Activated CD4-positive, alpha-beta T cell treated with anti-CD3 and anti-CD28 coated beads, Interleukin-2, amount 50 U/mL, for 16 hours (primary cell): ENCODE measurements around the gene B3GALT5.
"Not testable (repeated sequence)": the region's sequence is repeated elsewhere in the genome, so short reads cannot be mapped to it uniquely, and the experiment has no call there.

ENCODE experiments used
- DNase-seq: peaks from one replicate; pipeline ENCODE4 v3.0.0-alpha.2; 2020

B3GALT5 gene, protein sequence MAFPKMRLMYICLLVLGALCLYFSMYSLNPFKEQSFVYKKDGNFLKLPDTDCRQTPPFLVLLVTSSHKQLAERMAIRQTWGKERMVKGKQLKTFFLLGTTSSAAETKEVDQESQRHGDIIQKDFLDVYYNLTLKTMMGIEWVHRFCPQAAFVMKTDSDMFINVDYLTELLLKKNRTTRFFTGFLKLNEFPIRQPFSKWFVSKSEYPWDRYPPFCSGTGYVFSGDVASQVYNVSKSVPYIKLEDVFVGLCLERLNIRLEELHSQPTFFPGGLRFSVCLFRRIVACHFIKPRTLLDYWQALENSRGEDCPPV

DNA sequence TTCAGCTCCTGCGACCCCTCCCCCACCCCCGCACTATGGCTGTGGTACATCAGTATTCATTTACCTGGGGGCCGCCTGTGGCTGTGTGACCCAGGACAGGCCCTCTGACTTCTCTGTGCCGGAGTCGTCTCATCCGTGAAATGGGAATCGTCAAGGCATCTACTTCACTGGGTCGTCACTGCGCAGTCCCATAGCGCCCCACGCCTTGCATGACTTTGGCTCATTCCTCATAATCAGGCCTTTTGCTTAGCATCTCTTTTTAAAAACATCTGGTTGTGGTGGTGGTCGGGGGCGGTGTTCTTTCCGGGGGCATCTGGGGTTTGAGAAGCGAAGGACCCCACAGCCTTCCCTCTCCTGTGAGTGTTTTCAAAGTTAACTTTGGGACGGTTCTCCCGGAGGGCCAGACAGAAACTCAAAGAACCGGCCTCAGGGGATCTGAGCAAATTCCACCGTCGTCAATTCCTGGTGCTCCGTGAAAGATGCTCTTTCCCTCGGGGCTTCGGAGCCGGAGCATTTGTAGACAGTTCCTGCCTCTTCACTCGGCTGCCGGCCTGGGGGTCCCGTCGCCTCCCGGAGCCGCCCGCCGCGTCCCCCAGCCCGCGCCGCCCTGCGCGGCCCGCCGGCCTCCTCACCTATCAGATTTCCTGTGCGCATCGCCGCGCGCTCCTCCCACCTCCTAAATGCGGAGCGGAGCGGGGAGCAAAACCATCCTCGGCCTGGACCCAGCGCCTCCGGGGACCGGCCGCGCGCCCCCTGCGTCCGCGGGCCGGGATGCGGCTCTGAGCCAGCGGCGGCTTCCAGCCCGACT, at the start of gene B3GALT5:
Gene B3GALT5 (plus strand): TSS at position 708 of the 808 bp plus-strand sequence. CDS start 47,620 bp downstream, outside the sequence.
- no peak for DNase-seq

DNA sequence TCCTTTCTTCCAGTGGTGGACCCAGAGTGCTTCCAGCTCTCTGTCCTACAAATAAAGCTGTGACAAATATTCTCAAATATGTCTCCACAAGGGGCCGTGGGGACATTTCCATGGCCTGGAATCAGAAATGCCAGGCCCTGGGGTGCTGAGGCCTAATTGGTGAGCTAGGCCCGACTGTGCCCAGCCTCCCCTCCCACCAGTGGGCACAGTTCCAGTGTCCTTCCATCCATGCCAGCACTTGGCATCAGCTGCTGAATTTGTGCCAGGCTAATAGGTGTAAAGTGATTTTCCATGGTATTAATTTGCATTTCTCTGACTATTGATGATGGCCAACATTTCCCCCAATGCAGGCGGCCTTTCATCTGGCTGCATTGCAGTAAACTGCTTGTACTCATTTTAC, 48.5 kb upstream of the B3GALT5 start:
- no peak for DNase-seq

DNA sequence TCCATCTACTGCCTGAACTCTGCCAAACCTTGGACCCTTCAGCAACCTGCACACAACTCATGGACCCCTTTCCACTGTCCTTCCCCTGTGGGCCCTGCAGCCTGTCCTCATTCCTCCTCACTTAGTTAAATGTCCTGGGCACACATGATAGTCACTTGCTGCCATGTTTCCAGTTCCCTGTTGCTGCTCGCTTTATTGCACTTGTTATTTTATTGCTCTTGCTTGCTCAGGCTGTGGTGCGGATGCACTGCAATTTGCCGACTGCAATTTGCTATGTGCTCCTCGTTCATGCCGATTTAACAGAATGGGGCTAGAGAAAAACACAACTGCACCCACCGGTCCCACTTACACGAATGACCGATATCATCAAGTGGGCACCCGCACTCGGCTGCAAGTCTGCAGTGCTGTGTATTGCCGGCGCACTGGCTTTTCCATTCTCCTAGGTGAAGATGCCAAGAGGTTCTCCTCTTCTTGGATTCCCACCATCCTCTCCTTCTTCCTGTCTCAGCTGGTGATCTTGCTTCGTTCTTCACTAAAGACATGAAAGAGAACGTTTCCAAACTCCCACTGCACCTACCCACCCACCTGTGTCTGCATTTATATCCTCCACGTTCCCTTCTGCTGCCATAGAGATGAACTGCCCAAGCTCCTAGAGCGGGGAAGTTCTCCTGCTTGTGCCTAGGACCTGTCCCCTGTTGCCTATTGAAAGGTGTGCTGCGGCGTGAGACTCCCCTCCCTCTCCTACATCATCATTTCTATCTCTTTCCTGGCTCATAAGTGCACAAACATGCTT, 45.4 kb upstream of the B3GALT5 start:
- no peak for DNase-seq

DNA sequence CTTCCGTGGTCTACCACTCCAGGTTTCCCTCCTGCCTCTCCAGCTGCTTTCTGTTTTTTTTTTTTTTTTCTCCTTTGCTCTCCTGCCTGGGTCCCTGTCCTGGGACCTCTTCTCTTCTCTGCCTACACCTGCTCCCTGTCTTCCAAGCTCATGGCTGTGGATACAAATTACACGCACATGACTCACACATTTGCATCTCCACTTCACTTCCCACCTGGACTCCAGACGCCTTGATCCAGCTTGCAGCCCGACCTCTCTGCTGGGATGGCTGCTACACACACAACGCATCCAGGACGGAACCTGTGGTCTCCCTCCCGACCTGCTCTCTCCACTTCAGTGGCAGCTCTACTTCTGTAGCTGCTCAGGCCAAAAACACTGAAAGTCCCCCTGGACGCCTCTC, 44.4 kb upstream of the B3GALT5 start:
- DNase-seq = no peak

DNA sequence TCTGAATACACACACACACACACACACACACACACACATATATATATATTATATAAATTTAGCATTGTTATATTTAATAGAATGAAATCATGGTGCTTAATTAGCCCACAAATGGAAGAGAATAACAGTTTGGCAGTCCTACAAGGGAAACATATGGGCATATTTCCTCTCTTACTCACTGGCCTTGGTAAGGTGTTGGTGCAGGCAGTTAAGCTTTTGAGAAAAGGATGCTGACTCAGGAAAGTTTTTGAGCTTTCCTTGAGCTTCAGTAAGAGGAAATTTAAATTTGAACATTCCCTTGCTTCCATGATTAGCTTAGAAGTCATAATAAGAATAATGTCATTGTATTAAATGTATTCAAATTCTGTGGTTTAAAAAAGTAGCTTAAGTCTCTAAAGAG, 37.0 kb upstream of the B3GALT5 start:
- DNase-seq = no peak

DNA sequence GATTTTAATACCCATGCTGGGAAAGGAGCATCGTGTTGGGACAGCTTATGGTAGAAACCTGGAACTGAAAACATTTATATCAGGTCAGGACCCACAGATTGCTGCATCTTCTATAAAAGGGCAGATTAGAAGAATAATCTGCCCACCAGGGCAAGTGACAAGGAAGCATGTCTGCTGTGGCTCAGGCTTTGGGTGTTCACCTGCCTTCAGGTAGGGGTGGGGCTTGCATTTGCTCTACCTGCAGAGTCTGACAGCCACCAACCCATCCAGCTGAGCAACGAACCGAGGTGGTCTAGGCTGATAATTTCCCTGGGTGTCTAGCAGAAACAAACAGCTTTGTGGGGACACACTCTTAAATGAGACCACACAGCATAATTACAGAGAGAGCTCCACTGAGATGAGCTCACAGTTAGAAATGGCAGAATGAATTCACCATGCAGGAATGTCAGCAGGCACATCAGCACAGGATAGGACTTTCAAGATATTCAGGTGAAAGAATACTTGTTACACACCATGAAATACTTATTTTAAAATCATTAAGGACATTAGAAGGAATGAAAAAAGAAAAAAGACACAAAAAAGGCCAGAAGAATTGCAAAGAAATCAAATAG, 36.1 kb upstream of the B3GALT5 start:
- DNase-seq = no peak

DNA sequence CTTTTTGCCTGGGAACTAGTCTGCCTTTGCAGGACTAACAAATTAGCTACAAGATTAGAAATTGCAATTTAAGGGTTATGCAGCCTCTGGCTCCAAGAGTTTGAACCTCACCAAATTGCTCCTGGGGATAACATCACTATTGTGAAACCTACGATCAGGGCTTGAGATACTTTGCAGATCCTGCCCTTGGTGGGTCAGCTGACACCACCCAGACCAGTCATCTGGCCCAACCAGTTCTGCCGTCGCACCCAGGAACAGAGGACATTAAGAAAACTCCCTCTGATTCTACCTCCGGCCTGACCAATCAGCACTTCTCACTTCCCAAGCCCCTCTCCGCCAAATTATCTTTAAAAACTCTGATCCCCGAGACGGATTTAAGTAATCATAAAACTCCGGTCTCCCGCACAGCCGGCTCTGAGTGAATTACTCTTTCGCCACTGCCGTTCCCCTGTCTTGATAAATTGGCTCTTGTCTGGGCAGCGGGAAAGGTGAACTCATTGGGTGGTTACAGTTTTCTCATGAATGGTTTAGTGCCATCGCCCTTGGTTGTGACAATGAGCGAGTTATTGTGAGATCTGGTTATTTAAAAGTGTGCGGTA, 32.9 kb upstream of the B3GALT5 start:
- DNase-seq = no peak

DNA sequence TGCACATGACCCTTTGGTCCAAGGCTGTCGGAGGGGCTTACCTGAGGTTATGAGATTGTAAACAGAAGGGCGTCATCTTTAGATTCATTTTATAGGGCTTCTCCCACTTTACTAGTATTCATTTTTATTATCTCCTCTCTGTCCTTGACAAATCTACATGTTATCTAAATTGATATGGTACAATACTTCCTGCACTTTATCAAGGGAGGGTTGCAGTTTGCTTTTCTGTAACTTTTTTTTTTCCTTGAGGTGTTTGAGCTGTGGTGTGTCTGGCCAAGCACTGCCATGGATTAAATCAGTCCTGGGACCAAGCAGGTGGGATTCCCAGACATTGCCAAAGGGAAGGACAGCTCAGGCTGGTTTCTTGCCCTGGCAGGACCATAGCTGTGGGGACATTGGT, 32.0 kb upstream of the B3GALT5 start:
- no peak for DNase-seq

DNA sequence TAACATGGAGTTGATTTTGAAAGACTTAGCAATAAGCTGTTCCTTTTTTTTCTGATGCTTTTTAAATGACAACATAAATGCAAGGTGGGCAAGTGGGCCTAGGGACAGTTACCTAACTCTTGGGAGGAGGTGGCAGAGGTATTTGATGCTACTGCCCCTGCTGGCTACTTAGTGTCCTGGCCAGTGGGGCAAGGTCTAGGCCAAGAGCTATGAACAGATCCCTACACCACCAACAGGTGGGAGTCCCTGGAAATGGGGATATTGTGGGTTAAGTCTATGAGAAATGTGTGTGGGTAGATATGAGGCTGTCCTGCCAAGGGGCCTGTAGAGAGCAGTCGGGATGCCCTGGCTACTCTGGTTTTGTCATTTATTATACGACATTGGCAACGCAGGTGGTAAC, 31.3 kb upstream of the B3GALT5 start:
- DNase-seq = no peak

DNA sequence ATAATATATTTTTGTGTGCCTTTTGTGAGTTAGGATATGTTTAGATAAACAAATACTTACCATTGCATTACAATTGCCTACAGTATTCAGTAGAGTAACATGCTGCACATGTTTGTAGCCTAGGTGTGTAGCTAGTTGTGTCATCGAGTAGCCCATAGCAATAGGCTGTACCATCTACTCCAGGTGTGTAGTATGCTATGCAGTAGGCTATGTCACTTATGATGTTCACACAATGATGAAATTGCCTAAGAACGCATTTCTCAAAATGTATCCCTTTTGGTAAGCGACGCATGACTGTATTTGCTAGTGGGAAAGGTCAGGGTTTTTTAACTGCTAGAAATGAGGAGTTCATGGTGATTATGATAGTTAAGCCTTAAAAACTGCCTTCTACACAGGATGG, 30.0 kb upstream of the B3GALT5 start:
- DNase-seq = no peak

DNA sequence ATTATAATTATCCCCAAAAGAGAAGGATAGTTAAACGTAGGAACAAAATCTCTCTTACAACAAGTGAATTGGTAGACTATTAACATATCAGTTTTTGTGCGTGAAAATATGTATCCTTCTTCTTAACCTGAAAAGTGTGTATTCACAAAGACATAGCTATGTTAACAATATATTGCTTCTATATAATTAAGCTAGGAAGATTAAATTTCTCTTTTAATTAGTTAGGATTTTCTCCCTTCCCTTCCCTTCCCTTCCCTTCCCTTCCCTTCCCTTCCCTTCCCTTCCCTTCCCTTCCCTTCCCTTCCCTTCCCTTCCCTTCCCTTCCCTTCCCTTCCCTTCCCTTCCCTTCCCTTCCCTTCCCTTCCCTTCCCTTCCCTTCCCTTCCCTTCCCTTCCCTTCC, 29.2 kb upstream of the B3GALT5 start:
- not testable (repeated sequence) for DNase-seq

DNA sequence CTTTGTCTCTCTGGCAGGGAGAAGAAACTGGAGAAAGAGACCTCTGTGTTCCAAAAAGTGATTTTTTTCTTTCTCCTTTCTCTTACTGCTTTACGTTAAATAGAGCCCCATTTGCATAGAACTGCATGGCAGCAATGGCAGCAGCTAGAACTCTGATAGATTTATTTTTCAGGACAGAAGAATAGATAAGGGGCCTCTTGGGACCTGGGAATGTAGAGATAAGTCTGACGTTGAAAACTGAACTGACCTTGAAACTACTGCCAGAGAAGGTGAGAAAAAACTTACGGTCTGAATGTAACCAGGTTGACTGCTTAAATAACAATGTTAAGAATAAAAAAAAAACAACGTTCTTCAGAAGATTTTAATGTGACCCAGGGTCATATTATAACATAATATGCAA, 25.4 kb upstream of the B3GALT5 start:
- DNase-seq = no peak

DNA sequence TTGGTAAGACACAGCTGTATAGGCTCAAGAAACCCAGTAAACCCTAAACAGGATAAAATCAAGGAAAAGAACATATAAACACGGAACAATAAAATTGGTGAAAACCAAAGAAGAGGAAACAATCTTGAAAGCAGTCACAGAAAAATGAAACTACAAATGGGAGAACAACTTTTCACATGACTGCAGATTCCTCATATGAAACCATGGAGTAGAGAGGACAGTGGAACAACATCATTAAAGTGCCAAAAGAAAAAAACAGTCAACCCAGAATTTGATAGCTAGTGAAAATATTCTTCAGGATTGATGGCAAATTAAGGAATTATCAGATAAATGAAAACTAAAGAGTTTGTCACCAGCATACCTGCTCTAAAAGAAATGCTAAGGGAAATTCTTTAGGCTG, 23.9 kb upstream of the B3GALT5 start:
- DNase-seq = no peak

DNA sequence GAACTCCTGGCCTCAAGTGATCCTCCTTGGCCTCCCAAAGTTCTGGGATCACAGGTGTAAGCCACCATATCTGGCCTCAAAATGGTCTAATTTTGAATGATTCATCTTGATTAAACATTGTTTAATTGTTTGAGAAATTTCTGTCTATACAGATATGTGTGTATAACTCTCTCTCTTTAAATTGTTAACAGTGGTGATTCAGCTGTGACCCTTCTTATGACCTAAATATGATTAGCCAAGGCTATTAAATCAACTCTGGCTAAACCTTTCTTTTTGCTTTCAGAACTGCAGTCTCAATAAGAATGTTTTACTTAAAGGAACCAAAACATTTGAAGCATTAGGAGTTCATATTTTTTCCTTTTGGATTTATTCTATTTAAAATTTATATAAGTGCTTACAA, 19.2 kb upstream of the B3GALT5 start:
- DNase-seq = no peak

DNA sequence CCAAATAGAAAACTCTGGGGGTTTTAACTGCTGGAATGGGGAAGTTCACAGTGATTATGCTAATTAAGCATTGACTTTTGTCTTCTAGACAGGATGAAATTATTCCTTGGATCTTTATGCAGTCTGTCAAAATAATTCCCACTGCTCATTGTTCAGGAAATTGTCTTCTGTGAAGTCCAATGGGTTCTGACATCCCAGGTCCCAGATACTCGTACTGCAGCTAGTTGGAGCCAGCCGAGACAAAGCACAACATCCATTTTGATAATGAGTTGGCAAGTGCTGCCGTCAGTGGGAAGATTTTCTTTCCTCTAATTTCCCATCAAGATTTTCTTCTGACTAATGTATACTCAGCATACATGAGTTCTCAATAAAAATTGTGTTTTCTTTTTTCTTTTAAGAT, 17.3 kb upstream of the B3GALT5 start:
- DNase-seq = no peak

DNA sequence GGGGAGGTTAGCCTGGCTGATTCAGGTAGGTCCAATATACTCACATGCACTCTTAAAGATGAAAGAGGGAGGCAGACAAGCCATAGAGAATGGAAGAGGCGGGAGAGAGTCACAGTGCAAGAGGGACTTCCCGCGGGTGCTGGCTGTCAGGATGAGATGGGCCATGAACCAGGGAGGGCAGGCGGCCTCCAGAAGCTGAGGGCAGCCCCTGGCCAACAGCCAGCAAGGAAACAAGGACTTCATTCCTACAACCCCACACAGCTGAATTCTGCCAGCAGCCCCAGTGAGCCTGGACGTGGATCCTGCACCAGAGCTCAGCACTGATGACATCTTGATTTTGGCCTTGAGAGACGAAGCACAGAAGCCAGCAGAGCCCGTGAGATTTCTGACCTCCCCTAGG, 15.1 kb upstream of the B3GALT5 start:
- no peak for DNase-seq

DNA sequence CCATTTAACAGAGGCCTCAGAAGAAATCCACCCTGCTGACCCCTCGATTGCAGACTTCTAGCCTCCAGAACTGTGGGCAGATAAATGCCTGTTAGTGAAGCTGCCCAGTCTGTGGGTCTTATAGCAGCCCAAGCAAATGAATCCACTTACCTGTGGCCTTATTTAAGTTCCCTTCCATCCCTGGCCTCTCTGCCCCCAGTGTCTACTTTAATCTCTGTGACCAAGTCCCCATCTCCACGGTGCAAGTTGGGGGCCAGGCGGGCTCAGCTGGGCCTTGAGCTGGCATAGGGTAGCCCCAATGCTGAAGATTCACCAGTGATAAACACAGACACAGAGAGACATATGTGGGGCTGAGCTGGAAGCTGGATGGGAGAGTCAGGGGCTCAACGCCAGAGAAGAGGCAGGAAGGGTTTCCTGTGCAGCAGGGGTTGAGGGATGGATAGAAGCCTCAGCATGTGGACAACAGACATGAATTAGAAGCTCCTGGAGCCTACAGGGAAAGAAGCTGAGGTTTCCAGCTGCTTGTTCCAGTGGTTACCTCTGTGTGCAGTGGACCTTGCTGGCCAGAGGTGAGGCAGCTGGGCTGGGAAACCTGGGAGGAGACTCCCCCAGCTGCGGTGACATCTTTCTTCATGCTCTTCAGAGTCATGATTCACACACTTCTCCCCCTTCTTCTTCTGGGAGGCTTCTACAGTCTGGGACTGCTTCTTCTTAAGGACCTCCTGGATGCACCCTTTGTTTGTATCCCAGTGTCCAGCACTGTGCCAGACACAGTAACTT, 13.4 kb upstream of the B3GALT5 start:
- DNase-seq = no peak

DNA sequence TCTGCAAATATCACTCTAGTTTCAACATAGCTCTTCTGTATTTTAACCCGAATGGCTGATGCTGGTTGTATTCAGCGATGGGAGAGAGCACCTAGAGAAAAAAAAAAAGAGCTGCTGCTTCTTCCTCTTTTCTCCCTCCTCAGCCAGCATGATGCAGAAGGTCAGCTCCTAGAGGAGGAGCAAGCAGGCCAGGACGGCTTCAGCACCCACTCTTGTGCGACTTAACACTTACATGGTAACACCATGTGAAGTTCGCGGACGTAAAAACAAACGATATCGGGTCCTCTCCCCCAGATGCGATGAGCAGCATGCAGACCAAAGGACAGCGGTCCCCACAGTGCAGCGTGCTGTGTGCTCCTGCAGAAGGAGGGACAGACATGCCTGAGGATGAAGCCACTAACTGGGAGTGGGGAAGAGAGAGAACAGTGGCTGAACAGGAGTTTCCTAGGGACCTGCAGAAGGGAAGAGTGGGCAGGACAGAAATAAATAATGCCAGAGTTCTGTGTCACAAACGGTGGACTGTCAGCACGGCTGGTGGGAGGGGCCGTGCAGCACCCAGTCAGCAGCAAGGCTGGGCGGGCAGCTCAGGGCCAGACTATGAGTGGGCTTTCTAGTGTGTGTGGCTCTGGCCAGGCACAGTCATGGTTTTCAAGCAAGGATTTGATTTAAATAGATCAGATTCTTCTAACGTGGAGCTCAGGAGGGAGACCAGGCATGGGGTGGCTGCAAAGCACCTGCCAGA, 11.4 kb upstream of the B3GALT5 start:
- no peak for DNase-seq

DNA sequence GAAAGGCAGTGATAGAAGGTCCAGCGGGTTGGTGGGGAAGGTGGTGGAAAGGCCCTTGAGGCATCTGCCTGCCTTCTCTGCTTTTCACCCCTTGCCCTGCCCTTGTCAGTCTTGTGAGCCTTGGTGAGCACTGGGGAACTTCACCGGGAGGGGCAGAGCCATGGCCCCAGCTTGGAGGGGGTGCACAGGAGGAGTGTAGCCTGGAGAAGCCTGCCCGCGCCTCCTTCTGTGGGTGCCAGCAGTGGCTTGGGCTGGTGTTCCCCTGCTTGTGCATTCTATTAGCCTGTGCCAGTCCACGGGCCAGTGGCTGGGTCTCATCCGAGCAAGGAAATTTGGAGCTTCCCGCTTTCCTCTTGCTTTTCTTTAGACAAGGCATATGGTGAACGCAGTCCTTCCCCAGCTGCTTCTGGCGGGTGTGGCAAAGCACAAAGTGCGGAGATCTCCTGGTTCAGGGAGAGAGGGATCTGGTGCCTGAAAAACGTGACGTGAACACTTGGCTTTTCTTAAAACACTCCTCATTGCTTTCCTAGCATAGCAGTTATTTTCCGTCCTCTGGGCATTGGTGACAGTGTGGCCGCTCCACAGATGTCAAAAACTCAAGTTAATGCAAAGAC, 10.6 kb upstream of the B3GALT5 start:
- DNase-seq = no peak

DNA sequence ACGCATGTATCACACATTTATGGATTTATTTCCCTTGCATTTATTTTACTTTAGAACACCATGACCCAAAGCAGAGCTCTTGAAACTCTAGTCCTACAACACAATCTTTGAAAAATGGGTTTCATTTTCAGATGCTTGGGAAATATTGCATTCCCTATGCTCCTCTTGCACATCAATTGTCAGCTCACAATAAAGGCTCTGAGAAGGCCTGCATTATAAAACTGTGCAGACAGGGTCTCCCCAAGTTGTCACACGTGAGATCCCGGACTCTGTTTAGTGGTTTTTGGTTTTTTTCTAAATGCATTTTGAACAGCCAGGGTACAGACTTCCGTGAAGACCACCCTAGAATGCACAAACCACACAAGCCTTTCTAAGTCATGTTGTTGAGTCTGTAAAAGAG, 9.9 kb upstream of the B3GALT5 start:
- DNase-seq = no peak

DNA sequence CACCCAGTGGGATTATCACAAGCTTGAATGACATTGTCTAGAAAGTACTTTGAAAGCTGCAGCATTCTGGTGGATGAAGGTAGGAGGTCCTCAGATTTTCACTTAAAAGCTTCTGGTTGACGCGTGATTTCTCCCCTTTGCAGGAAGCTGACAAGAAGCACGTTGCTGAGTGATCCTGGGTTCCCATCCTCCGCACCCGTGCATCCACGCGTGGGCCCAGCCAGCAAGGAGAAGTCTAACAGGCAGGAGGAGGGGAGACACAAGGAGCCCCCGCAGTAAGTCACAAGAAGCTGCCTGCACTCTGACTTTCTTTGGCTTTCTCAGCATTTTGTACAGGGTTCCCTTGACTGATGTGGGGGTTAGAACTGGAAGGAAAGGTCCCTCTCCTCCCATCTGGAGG, 7.8 kb upstream of the B3GALT5 start:
- no peak for DNase-seq
